D721Med (cell line): ENCODE data around the gene CHN2.

Experiments used
- DNase-seq: peaks from one replicate; pipeline ENCODE4 v3.0.0; 2011; ENCODE audit warnings: low spot score; ENCODE audit not compliant: insufficient read length
- FAIRE-seq: peaks from 2 replicates; lab custom pipeline; 2011; peaks lifted over from hg19 to GRCh38; lab: Jason Lieb, UNC
- TF ChIP-seq, protein P1 (sequence below): IDR thresholded peaks from 2 replicates; pipeline ENCODE4 v1.5.1; 2012; ENCODE audit warnings: mild to moderate bottlenecking, control low read depth; ENCODE audit not compliant: insufficient read depth; ENCODE audit errors: missing control alignments

CHN2 gene

DNA sequence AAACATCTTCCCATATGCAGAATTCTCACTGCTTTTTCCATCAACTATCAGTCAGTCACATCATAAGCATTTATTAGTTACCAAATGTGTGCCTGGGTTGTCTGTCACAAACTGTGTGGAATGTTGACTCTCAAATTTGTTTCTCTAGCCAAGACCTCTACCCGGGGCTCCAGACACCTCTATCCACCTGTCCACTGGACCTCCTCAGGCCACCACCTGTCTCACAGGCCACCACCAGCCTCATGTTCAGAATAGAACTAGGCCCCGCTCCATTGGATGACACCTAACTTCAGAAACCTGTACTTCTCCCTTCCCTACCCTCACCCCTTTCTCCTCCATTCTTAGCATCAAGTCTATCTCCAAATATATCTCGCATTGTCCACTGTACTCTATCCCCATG lies 176.9 kb downstream of the CHN2 start:
- FAIRE-seq (no peak), DNase-seq (no peak)
- TF ChIP-seq, protein P1, sequence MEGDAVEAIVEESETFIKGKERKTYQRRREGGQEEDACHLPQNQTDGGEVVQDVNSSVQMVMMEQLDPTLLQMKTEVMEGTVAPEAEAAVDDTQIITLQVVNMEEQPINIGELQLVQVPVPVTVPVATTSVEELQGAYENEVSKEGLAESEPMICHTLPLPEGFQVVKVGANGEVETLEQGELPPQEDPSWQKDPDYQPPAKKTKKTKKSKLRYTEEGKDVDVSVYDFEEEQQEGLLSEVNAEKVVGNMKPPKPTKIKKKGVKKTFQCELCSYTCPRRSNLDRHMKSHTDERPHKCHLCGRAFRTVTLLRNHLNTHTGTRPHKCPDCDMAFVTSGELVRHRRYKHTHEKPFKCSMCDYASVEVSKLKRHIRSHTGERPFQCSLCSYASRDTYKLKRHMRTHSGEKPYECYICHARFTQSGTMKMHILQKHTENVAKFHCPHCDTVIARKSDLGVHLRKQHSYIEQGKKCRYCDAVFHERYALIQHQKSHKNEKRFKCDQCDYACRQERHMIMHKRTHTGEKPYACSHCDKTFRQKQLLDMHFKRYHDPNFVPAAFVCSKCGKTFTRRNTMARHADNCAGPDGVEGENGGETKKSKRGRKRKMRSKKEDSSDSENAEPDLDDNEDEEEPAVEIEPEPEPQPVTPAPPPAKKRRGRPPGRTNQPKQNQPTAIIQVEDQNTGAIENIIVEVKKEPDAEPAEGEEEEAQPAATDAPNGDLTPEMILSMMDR: no peak

DNA sequence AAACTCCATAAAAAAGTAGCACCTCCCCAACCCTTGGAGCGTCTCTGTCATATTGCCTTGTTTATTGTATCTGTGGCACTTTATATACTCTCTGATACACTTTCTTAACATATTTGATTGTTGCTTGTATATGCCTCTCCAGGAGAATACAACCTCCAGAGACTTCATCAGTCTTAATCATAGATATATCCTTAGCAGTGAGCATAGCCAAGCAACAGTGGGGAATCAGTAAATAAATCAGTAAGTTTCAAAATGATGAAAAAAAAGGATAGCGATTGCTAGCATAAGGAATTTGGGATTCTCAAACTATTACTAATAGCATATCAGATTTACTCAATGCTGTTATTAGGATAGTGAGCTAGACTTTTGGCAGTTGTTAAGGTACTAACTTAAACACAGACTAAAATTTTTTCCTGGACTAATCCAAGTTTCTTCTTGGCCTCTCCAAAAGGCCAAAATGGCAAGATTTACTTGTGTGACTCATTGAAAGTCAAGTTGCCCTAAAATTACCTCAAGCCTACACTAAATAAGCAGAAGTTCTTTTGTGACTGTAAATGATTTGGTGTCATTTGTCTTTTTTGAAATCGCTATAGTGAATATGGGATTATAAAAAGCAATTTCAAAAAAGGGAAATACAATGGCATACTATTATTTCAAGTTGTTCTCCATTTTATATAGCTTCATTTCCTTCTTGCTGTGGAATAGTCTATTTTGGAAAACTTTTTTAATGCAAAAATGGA lies 177.9 kb downstream of the CHN2 start:
- FAIRE-seq (no peak), DNase-seq (no peak)
- TF ChIP-seq, protein P1: no peak

DNA sequence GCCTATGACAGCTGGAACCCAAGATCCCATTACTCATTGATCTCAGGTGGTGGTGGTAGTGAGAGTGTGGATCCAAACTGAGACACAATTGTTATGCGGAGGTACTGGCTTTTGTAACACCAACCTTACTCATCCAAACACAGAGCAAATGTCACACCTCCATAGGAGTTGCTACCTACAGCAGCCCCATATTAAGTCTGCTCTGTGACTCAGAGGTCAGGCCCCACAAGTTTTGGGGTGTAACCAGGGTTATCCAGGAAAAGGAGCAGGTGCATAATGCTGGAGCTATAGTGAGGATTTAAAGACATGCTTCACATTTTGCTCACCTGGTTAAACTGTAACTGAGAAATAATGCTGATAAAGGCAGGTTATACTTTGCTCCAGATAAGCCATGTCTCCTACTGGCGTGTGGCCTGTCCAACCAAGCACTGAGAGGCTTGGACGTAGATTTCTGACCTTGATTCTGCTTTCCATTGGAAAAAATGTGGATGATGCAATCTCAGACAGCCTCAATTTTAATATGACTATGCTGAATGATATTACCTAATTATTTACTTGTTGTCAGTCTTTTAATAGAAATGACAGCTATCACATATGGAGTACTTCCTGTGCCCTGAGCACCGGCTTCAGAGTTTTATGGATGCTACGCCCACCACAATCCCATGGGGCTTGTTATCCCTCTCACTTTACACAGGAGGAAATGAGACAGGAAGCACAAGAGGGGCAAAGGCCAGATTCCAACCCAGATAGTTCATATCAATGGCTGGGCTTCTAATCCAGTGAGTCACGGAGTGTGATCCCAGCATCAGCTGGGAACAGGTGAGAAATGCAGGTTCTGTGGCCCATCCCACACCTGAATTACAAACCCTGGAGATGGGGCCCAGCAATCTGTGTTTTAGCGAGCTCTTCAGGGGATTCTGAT lies 181.3 kb downstream of the CHN2 start:
- TF ChIP-seq, protein P1: no peak
- no peak for DNase-seq

DNA sequence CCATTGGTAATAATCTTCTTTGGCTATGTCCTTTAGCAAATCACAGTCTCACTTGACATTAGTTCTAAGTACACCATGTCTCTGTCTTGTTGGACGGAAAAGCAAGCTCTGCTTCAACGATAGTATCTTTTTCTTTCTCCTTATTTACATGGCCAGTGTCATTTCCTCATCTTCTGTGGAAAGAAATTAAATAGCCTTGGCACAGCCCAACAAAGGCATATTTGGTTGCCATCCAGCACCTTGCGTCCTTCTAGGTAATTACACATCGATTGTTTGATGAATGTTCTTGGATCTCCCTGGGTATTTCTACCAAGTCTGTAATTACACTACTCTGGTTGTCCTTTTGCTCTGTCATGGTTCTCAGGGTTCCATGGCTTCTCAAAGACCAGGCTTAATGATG lies 183.1 kb downstream of the CHN2 start:
- DNase-seq (no peak), FAIRE-seq (no peak)
- TF ChIP-seq, protein P1: no peak

More for the DNA sequence above, 181.3 kb downstream of the CHN2 start:
- no peak for FAIRE-seq

DNA sequence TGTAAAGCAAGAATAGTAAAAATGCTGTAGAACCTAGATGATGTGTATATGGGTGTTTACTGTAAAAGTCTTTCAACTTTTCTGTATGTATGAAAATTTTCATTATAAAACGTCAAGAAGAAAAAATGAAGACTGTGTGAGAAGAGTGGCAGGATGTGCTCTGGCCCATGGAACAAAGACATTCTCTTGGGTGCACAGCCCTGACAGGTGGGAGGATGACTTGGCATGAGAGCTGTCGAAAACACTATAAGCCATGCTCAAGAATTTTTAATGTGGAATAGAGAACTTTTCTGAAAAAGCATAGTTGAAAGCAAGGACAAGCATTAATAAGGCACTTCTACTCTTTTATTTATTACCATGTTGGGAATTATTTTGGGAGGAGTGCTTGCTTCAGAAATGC lies 185.0 kb downstream of the CHN2 start:
- DNase-seq (no peak), FAIRE-seq (no peak)
- TF ChIP-seq, protein P1: no peak

DNA sequence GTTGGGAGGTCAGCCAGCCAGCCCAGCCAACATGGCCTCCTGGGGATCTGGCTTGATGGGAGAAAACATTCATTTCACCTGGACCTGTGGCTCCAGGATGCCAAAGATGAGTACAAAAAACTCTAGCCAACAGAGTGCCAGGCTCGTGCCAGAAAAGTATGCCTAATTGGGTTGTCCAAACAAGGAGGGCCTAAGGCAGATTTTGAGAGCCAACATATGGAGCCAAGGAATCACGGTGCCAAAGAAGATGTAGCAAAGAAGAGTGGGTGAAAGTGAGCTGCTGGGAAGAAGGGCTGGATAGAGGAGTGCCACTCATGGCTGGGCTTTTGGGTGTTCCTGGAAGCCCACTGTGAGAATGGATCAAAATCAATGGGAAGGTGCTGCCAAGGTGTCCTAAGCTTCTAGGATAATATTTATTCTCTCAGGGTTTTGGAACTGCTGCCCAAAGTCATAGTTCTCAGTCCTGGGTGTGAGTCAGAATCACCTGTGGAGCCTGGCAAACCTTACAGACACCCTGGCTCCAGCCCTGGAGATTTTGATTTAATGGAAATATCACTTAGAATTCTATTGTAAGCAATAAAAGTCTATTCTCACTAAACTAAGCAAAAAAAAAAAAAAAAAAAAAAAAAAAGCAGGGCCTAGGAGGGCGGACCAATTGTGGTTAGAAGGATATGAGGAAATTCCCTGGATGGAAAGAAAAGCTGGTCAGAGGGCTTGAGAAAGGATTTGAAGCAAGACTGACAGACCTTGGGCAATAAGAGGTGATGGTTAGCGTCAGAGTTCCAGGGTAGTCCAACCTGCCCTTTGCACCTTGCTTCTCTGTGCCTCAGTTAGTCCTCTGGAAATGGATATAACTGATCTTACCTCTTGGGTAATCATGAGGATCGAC lies 186.9 kb downstream of the CHN2 start:
- FAIRE-seq: no peak
- TF ChIP-seq, protein P1: no peak
- DNase-seq: no peak
